Lower leg skin (tissue), 4 donors: Measurements from ENCODE around the gene DOCK1. TPM values are rescaled to one million over a fixed set of nuclear protein-coding genes. Genes with fewer than 3 reads are reported as not detected.
A peak's percentile ranks its signal among the peaks of the same experiment; 100 is the strongest.

Source experiments
- DNase-seq, 2 donors: peaks; one replicate each; pipeline ENCODE4 v3.0.0-alpha.2; 2019; ENCODE audit warnings: low spot score in 2 of 2
- H3K4me3 ChIP-seq: fragments of 200-600 bp; sonication (generic); 2 replicates; pipeline ENCODE4 v1.5.1; 2017; ENCODE audit warnings: mild to moderate bottlenecking, low read depth; ENCODE audit not compliant: poor library complexity, severe bottlenecking
- POLR2A ChIP-seq, 2 donors: fragments of 450-650 bp; IDR thresholded peaks; one replicate each; pipeline ENCODE4 v1.6.1; 2016 to 2017; ENCODE audit warnings: antibody characterized with exemption in 2 of 2, mild to moderate bottlenecking in 1 of 2, moderate library complexity in 1 of 2
- WGBS, 2 donors: methylation state at CpG; one replicate each; pipeline ENCODE4 v1.1.5; 2018; 5-methylcytosine and 5-hydroxymethylcytosine counted together
- intact Hi-C: fragments of 100-400 bp; cut with DNase I; formaldehyde crosslinking; loops from one replicate; pipeline ENCODE4 v1.15.0; 2023; ENCODE audit warnings: low total_unique reads
- total RNA-seq, 4 donors: library from RNA; depleted of rRNA; stranded (reverse); fragments of >200 nt; gene quantifications; one replicate each; pipeline ENCODE4 v1.1.0, GENCODE V29; 2016
- TF ChIP-seq, protein P1 (sequence below), 3 donors: fragments of 450-650 bp; IDR thresholded peaks; one replicate each; pipeline ENCODE4 v1.5.1; 2016; ENCODE audit warnings: antibody characterized with exemption in 3 of 3, mild to moderate bottlenecking in 3 of 3, moderate library complexity in 2 of 3

Gene DOCK1
- total RNA-seq, 4 donors from 2014 or later = 76.6 to 108 (median 83.4) TPM

DNA sequence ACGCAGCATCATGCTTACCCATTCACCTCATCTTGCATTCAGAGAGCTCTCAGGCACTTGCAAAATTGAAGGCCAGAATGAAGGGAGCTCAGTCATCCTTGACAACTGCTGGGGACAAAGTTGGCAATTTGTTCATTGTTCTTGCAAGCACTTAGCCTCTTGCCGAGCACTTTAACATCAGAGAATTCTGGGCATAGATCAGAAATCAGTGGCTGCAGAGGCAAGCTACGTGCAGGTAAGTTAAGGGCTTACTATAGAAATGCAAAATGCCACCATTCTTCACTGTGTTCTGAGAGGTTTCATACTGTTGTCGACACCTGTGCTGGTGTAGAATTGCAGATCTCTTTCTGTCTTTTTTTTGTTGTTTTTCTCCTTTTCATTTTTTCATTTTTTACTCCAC is 375.2 kb downstream of the DOCK1 start:
- no peak for TF ChIP-seq POLR2A (IDR thresholded peaks at IDR 0.05)
- TF ChIP-seq, protein P1, sequence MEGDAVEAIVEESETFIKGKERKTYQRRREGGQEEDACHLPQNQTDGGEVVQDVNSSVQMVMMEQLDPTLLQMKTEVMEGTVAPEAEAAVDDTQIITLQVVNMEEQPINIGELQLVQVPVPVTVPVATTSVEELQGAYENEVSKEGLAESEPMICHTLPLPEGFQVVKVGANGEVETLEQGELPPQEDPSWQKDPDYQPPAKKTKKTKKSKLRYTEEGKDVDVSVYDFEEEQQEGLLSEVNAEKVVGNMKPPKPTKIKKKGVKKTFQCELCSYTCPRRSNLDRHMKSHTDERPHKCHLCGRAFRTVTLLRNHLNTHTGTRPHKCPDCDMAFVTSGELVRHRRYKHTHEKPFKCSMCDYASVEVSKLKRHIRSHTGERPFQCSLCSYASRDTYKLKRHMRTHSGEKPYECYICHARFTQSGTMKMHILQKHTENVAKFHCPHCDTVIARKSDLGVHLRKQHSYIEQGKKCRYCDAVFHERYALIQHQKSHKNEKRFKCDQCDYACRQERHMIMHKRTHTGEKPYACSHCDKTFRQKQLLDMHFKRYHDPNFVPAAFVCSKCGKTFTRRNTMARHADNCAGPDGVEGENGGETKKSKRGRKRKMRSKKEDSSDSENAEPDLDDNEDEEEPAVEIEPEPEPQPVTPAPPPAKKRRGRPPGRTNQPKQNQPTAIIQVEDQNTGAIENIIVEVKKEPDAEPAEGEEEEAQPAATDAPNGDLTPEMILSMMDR (IDR thresholded peaks at IDR 0.05) = no peak
- WGBS, 2 donors = 95 to 96% methylated on average over 4 of the region's 4 CpGs
- no peak for DNase-seq
- intact Hi-C loops = no loop called here
- H3K4me3 ChIP-seq = no peak overlapping the region

DNA sequence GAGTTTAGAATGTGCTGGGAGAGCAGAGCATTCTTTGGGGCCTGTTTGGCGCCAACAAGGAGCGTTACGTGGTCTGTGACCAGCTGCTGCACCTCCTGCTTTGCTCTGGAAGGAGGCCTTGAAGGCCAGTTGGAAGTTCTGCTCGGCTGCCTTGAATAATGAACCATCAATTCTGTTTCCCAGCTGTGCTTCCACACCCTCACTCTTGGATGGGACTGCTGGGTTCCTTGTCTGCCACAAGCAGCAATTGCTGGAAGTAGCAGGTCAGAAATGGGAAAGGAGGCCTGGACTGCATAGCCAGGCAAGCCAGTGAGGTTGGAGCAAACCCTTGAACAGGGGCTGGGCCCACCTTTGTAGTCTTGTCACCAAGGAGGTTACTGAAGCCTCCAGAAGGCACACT is 377.8 kb downstream of the DOCK1 start:
- 89 to 90% methylated on average over 4 of the region's 4 CpGs for WGBS, 2 donors
- peak in 1 of 2 donors; percentile 36 for DNase-seq
- no peak overlapping the region for H3K4me3 ChIP-seq
- TF ChIP-seq POLR2A (IDR thresholded peaks at IDR 0.05) = no peak
- TF ChIP-seq, protein P1 (IDR thresholded peaks at IDR 0.05) = no peak
- intact Hi-C loops = no loop called here

DNA sequence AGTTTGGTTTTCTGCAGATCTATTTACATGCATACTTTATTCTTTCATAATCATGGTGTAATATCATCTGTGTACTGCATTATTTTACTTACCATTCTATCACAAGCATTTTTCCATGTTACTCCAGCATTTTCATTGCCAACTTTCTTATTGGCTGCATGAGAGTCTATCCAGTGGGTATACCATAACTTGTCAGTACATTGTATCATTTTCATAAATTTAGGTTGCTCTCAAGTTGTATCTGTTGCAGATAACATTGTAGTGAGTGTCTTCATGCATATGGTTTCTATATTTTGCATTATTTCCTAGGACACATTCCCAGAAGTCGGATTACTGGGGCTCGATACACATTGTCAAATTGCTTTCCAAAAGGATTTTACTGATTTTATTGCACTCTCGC is 378.3 kb downstream of the DOCK1 start:
- 90 to 92% methylated on average over 3 of the region's 3 CpGs for WGBS, 2 donors
- no peak for DNase-seq
- no peak overlapping the region for H3K4me3 ChIP-seq
- intact Hi-C loops = no loop called here
- no peak for TF ChIP-seq POLR2A (IDR thresholded peaks at IDR 0.05)
- TF ChIP-seq, protein P1 (IDR thresholded peaks at IDR 0.05) = no peak

DNA sequence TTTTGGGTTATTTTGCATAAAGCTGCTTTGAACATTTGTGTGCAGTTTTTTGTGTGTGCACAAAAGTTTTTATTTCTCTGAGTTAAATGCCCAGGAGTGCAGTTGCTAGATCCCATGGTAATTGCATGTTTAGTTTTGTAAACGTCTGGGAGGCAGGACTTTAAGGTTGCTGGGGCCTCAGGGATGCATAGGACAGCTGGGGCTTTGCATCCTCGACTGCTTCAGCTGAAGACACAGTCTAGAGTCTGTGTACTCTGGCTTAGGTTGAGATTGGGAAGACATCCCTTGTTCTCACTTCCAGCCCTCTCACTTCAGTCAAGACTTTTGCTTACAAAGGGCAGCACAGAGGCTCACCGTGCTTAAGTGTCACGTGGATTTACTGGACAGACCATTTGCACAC is 385.6 kb downstream of the DOCK1 start:
- DNase-seq = no peak
- H3K4me3 ChIP-seq = no peak overlapping the region
- TF ChIP-seq POLR2A (IDR thresholded peaks at IDR 0.05) = no peak
- TF ChIP-seq, protein P1 (IDR thresholded peaks at IDR 0.05) = no peak
- 76 to 77% methylated on average over 4 of the region's 4 CpGs for WGBS, 2 donors
- intact Hi-C loops = no loop called here

DNA sequence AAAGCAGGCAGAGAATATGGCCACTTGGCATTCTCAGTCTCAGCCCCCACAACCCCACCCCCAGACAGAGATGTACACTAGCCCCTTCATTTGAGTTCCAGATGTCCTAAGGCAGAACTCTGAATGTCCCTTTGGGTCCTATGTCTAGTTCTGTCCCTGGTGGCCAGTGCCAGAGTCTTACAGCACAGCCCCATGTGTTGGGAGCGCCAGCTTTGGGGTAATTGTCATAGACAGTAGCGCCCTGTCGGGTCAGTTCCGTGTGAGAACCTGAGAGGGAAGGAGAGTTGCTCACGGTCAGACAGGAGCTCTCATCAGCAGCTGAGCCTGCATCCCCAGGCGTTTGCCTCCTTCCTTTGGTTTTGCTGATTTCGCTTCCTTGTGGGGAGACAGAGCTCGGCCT is 386.1 kb downstream of the DOCK1 start:
- TF ChIP-seq, protein P1 (IDR thresholded peaks at IDR 0.05) = no peak
- no peak for TF ChIP-seq POLR2A (IDR thresholded peaks at IDR 0.05)
- 92 to 93% methylated on average over 8 of the region's 8 CpGs for WGBS, 2 donors
- intact Hi-C loops = no loop called here

DNA sequence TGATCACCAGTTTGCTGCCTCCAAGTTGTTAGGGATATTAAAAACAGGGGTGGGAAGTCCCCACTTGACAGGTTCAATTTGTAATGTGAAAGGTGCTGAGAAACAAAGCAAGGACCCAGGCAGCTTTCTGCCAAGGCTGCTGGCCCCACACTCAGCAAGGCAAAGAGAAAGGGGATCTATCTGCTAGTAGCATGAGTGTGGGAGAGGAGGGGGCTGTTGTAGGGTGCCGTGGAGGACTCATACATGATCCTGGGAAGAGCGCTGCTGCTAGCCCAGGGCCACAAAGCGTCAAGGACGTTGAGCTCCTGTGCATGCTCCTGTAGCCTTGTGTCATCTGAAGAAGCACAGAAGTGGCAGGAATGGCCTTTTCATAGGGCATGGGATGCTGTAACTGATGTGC is 387.7 kb downstream of the DOCK1 start:
- no peak for DNase-seq
- no peak overlapping the region for H3K4me3 ChIP-seq
- intact Hi-C loops = no loop called here
- 91 to 92% methylated on average over 4 of the region's 4 CpGs for WGBS, 2 donors
- TF ChIP-seq POLR2A (IDR thresholded peaks at IDR 0.05) = no peak
- TF ChIP-seq, protein P1 (IDR thresholded peaks at IDR 0.05) = no peak

More for the DNA sequence above, 386.1 kb downstream of the DOCK1 start:
- no peak overlapping the region for H3K4me3 ChIP-seq
- DNase-seq = no peak
